Right lobe of liver (tissue), 6 donors: Measurements from ENCODE around the gene LSS. TPM values are rescaled to one million over a fixed set of nuclear protein-coding genes. Genes with fewer than 3 reads are reported as not detected.
A peak's percentile ranks its signal among the peaks of the same experiment; 100 is the strongest.

Source experiments
- ATAC-seq, 4 donors: fragments of 200-7000 bp; cut with Tn5 transposase; one replicate each; pipeline ENCODE4 v1.9.1; 2020; ENCODE audit warnings: mild to moderate bottlenecking in 4 of 4, moderate library complexity in 4 of 4
- DNase-seq, 3 donors: peaks; one replicate each; pipeline ENCODE4 v3.0.0-alpha.2; 2020
- H3K27ac ChIP-seq, 3 donors: fragments of 200-600 bp; one replicate each; pipeline ENCODE4 v1.8.0; 2022
- H3K27me3 ChIP-seq, 2 donors: fragments of 200-600 bp; one replicate each; pipeline ENCODE4 v1.8.0; 2022
- H3K36me3 ChIP-seq, 4 donors: fragments of 200-600 bp; sonication (generic) in 1 of 4; one replicate each; pipeline versions ENCODE4 v1.5.1 to v1.8.0; 2017 to 2022; ENCODE audit warnings: control low read depth in 1 of 4
- H3K4me1 ChIP-seq, 4 donors: fragments of 200-600 bp; sonication (generic) in 1 of 4; one replicate each; pipeline versions ENCODE4 v1.5.1 to v1.8.0; 2017 to 2022; ENCODE audit warnings: control low read depth in 1 of 4
- H3K4me3 ChIP-seq, 3 donors: fragments of 200-600 bp; one replicate each; pipeline ENCODE4 v1.8.0; 2022
- H3K9me3 ChIP-seq, 4 donors: fragments of 200-600 bp; sonication (generic) in 1 of 4; one replicate each; pipeline versions ENCODE4 v1.5.1 to v1.8.0; 2017 to 2022; ENCODE audit warnings: control low read depth in 1 of 4
- POLR2A ChIP-seq: fragments of 450-650 bp; IDR thresholded peaks from one replicate; pipeline ENCODE4 v1.6.1; 2017; ENCODE audit warnings: antibody characterized with exemption, mild to moderate bottlenecking
- WGBS: methylation state at CpG from one replicate; pipeline ENCODE4 v1.1.6; 2018; ENCODE audit warnings: low coverage, low lambda C conversion rate; ENCODE audit not compliant: insufficient coverage; ENCODE audit errors: missing lambda C conversion rate; 5-methylcytosine and 5-hydroxymethylcytosine counted together
- intact Hi-C, 2 donors: fragments of 100-400 bp; cut with DNase I; formaldehyde crosslinking; loops; one replicate each; pipeline versions ENCODE4 v1.11.2 to v1.14.1; 2022
- total RNA-seq, 6 experiments: library from RNA; depleted of rRNA in 2 of 6; stranded (reverse); fragments of >200 nt in 2 of 6; fragmentation: NEBNext Ultra II Directional in 3 of 6; extraction: Animal tissue kit (Norgen Biotek cat#: 25700) in 3 of 6; gene quantifications; one replicate each; pipeline versions ENCODE4 v1.1.0 to v1.2.4, GENCODE V29; 2016 to 2023
- TF ChIP-seq, protein P1 (sequence below), 4 donors: fragments of 200-600 bp in 3 of 4; fragments of 450-650 bp in 1 of 4; IDR thresholded peaks; one replicate each; pipeline versions ENCODE4 v1.5.1 to v1.8.0; 2016 to 2022; ENCODE audit warnings: antibody characterized with exemption in 4 of 4, mild to moderate bottlenecking in 2 of 4
- donor health status: DM: no; HTN: yes; CAD: no.
- donor health status: DM: no; HTN: no; CAD: no.
- donor health status: DM: no; HTN: no; CAD: no.
- donor health status: DM: no; HTN: yes; CAD: no.
- donor health status: DM: no; HTN: yes; CAD: no.

Gene LSS
- total RNA-seq, 6 experiments from 2014 or later = 37.0 to 103 (median 59.6) TPM

DNA sequence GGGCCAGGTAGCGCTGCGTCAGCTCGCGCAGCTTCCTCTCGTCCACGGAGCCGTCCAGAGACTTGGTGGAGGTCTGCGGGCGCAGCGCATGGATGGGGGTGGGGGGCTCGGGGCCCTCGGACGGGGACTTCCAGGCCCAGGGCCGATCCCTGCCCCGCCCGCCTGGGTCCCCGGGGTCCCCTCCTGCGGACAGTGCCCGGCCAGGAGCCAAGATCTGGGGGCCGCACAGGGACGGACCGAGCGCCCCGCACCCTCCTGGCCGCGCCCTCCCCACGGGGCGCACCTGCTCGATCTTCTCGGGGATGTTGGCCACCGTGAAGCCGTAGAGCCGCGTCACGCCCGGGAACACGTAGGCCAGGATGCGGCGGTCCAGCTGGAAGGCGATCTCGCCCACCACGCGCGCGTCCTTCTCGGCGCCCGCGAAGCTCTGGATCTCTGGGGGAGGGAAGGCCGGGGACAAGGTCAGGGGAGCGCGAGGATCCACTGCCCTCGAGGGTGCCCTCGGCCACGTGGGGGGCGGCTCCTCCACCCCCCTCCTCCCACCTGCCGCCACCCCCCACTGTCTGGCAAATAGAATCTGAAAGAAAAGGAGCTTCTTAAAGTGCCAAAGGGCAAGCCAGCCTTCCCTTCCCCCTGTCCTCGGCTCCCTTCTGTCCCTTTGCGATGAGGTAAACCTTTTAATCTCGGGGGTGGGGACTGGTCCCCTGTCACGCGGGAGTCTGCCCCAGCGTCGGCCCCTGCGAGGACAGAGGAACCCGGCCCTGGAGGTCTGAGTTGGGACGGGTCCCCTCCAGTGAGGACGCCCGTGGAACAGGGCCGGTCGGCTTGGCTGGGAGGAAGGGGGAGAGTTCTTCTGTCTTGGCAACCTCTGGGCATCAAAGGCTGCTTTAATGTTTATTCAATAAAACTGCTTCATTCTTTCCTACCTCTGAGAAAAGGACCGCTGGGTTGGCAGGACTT lies 66.7 kb downstream of the LSS start:
- no peaks in the 10 kb centered on the region for H3K27me3 ChIP-seq
- H3K4me3 ChIP-seq = no peak overlapping the region
- intact Hi-C loops = no loop called here
- no peak overlapping the region for H3K27ac ChIP-seq
- no peak for TF ChIP-seq POLR2A
- TF ChIP-seq, protein P1, sequence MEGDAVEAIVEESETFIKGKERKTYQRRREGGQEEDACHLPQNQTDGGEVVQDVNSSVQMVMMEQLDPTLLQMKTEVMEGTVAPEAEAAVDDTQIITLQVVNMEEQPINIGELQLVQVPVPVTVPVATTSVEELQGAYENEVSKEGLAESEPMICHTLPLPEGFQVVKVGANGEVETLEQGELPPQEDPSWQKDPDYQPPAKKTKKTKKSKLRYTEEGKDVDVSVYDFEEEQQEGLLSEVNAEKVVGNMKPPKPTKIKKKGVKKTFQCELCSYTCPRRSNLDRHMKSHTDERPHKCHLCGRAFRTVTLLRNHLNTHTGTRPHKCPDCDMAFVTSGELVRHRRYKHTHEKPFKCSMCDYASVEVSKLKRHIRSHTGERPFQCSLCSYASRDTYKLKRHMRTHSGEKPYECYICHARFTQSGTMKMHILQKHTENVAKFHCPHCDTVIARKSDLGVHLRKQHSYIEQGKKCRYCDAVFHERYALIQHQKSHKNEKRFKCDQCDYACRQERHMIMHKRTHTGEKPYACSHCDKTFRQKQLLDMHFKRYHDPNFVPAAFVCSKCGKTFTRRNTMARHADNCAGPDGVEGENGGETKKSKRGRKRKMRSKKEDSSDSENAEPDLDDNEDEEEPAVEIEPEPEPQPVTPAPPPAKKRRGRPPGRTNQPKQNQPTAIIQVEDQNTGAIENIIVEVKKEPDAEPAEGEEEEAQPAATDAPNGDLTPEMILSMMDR (IDR thresholded peaks at IDR 0.05) = no peak
- no peaks in the 10 kb centered on the region for H3K9me3 ChIP-seq
- no peaks in the 10 kb centered on the region for H3K4me1 ChIP-seq
- ATAC-seq (no peak), DNase-seq (peak in 1 of 3 donors; percentile 54)
- no peaks in the 10 kb centered on the region for H3K36me3 ChIP-seq
- 73% methylated on average over 23 of the region's 72 CpGs for WGBS

DNA sequence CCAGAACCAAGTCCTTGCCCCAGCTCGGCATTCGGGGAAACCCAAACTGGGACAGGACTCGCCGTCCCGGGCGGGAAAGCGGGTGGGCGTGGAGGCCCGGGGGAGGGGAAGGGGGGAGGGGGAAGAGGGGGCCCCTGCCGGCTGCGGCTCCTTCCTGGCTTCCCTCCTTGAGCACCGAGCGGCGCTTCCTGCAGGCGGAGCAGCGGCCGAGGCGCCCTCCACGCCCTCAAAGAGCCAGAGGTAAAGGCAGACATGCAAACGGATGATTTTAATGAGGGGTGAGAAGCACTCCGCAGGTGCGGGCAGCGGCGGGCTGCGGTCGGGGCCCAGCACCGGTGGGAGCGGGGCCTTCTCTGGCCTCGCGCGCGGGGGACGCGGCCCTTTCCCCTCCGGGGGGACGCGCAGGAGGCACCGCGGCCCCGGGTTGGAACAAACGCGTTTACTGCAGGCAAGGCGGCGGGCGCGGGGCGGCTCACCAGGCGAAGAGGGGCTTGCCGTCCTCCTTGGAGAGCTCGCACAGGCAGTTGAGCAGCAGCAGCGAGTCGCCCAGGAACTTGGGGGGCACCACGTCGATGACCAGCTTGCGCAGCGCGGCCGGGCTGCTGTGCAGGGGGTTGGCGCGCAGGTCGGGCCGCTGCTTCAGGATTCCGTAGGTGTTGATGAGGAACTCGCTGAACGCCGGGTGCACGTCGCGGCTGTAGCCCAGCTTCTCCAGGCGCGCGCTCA lies 67.5 kb downstream of the LSS start:
- TF ChIP-seq POLR2A = no peak
- Histone ChIP-seq H3K4me1 (peaks cover 0 to 7% (median 2%) of the 10 kb centered on the region in 4 donors), H3K27me3 (no peaks in the 10 kb centered on the region), H3K9me3 (no peaks in the 10 kb centered on the region), H3K27ac (no peak overlapping the region), H3K36me3 (no peaks in the 10 kb centered on the region), H3K4me3 (no peak overlapping the region)
- no peak for ATAC-seq
- whole genome bisulfite sequencing = 56% methylated on average over 27 of the region's 72 CpGs
- DNase-seq = peak in 1 of 3 donors; percentile 47
- intact Hi-C loops = no loop called here

DNA sequence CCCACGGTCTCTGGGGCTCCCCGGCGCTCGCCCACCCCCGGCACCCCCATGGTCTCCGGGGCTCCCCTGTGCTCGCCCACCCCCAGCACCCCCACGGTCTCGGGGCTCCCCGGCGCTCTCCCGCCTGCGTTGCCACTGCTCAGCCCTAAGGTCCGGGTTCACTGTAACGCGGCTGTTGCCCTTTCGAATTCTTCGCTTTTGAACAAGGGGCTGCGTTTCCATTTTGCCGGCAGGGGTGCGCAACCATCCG lies 68.0 kb downstream of the LSS start:
- H3K27me3 ChIP-seq = no peaks in the 10 kb centered on the region
- no peak for TF ChIP-seq POLR2A
- TF ChIP-seq, protein P1 (IDR thresholded peaks at IDR 0.05) = no peak
- intact Hi-C loops = no loop called here
- 96% methylated on average over 15 of the region's 22 CpGs for WGBS
- no peak overlapping the region for H3K27ac ChIP-seq
- no peaks in the 10 kb centered on the region for H3K36me3 ChIP-seq
- no peak overlapping the region for H3K4me3 ChIP-seq
- peaks cover 0 to 7% (median 2%) of the 10 kb centered on the region in 4 donors for H3K4me1 ChIP-seq
- no peak for ATAC-seq
- H3K9me3 ChIP-seq = no peaks in the 10 kb centered on the region
- DNase-seq = no peak

DNA sequence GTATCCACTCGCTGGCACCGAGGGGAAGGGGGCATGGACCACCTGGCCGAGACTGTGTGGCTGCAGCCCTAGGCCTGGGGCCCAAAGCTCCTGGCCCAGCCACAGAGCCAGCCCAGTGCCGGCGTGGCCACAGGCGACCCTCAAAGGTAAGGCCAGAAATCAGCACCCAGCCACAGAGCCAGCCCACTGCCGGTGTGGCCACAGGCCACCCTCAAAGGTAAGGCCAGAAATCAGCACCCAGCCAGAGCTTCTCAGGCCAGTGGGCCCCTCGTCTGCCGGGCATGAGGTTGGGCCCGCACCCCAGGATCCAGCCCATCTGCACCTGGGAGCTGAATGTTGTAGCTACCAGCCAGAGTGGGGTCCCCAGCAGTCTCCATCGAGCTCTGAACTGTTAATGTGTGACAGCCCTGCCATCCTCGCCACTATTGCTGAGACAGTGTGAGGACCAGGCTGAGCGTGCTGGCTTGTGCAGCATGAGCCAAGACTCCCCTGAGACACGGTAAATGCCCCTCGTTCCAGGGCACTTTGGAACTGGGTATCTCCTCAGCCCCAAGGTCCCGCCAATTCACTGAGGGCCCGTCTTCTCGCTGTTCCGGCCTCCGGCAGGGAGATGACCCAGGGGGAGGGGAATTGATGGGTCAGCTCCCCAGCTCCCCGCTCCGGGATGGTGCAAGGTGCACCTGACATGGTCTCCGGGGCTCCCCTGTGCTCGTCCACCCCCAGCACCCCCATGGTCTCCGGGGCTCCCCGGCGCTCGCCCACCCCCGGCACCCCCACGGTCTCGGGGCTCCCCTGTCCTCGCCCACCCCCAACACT lies 68.5 kb downstream of the LSS start:
- Histone ChIP-seq H3K4me1 (peaks cover 0 to 7% (median 2%) of the 10 kb centered on the region in 4 donors), H3K27me3 (no peaks in the 10 kb centered on the region), H3K9me3 (no peaks in the 10 kb centered on the region), H3K4me3 (no peak overlapping the region), H3K27ac (no peak overlapping the region), H3K36me3 (no peaks in the 10 kb centered on the region)
- no CpG with 5 or more reads among the region's 32 CpGs for WGBS
- DNase-seq (peak in 1 of 3 donors; percentile 38), ATAC-seq (no peak)
- TF ChIP-seq, protein P1 (IDR thresholded peaks at IDR 0.05) = no peak
- TF ChIP-seq POLR2A = no peak
- intact Hi-C loops = no loop called here
